Naive thymus-derived CD8-positive, alpha-beta T cell (primary cell): ENCODE measurements around the gene SYCE1. TPM values are rescaled to one million over a fixed set of nuclear protein-coding genes. Genes with fewer than 3 reads are reported as not detected.

ENCODE experiments used
- polyA plus RNA-seq, 3 donors: library from polyadenylated mRNA; unstranded; fragments of 300-500 nt; fragmentation: Illumina TruSeq; gene quantifications; one replicate each; pipeline ENCODE4 v1.2.3, GENCODE V29; 2021
- total RNA-seq, 8 experiments: library from RNA in 2 of 8; stranded (reverse) in 2 of 8; gene quantifications; one replicate each; pipeline ENCODE4 v1.2.3 and lab custom pipeline; 2021 to 2026

The SYCE1 gene
- total and polyA plus RNA-seq, 5 experiments from 2014 or later, result 0.10 to 1.7 (median 0.79) TPM; not detected in 1

Other genes with a start within 250 kb of the SYCE1 start
- gene CALY, start 228.7 kb downstream of the SYCE1 start, total RNA-seq, result 1 to 10 TPM; 5.9 to 6.9 TPM
- under 1 TPM; 0.22 to 0.44 (median 0.26) TPM for gene CALY, start 228.7 kb downstream of the SYCE1 start, polyA plus RNA-seq
- gene PRAP1, start 218.2 kb downstream of the SYCE1 start, total RNA-seq, result not detected
- gene PRAP1, start 218.2 kb downstream of the SYCE1 start, polyA plus RNA-seq, result under 1 TPM in 1 of 3 donors, not detected in 2; 0.36 TPM
- 10 to 100 TPM; 17.1 to 23.7 TPM for gene FUOM, start 207.6 kb downstream of the SYCE1 start, total RNA-seq
- 10 to 100 TPM; 17.4 to 21.4 (median 18.2) TPM for gene FUOM, start 207.6 kb downstream of the SYCE1 start, polyA plus RNA-seq
- gene ECHS1, start 192.2 kb downstream of the SYCE1 start, total RNA-seq, result 10 to 100 TPM; 28.3 to 29.2 TPM
- gene ECHS1, start 192.2 kb downstream of the SYCE1 start, polyA plus RNA-seq, result 100 to 1,000 TPM; 103 to 110 (median 104) TPM
- gene PAOX, start 186.3 kb downstream of the SYCE1 start, total RNA-seq, result 10 to 100 TPM; 11.3 to 11.9 TPM
- gene PAOX, start 186.3 kb downstream of the SYCE1 start, polyA plus RNA-seq, result 10 to 100 TPM; 10.9 to 15.6 (median 11.9) TPM
- 10 to 100 TPM; 62.4 to 67.9 TPM for gene MTG1, start 171.4 kb downstream of the SYCE1 start, total RNA-seq
- gene MTG1, start 171.4 kb downstream of the SYCE1 start, polyA plus RNA-seq, result 10 to 100 TPM; 19.4 to 37.9 (median 28.5) TPM
- gene SPRN, start 141.0 kb downstream of the SYCE1 start, total RNA-seq, result not detected
- under 1 TPM; 0.06 to 0.39 (median 0.28) TPM for gene SPRN, start 141.0 kb downstream of the SYCE1 start, polyA plus RNA-seq
- 1 to 10 TPM; 3.8 to 4.2 TPM for gene SCART1, start 111.6 kb downstream of the SYCE1 start, total RNA-seq
- under 1 TPM in 1 of 3 donors, not detected in 2; 0.04 TPM for gene SCART1, start 111.6 kb downstream of the SYCE1 start, polyA plus RNA-seq
- gene CYP2E1, start 38.2 kb downstream of the SYCE1 start, total RNA-seq, result 1 to 10 TPM; 1.2 to 1.4 TPM
- gene CYP2E1, start 38.2 kb downstream of the SYCE1 start, polyA plus RNA-seq, result under 1 TPM in 1 of 3 donors, not detected in 2; 0.02 TPM
- gene FRG2B, start 61.2 kb upstream of the SYCE1 start, total RNA-seq, result not detected
- gene FRG2B, start 61.2 kb upstream of the SYCE1 start, polyA plus RNA-seq, result not detected